Astrocyte of the spinal cord (primary cell): Measurements from ENCODE around the gene CCDC3.

Source experiments
- DNase-seq: peaks from one replicate; pipeline ENCODE4 v3.0.0; 2011; ENCODE audit warnings: low read depth, low spot score
- H3K4me3 ChIP-seq: 2 replicates; pipeline ENCODE4 v1.5.1; 2011; ENCODE audit warnings: low read depth, mild to moderate bottlenecking, low read length, moderate library complexity
- in situ Hi-C: cut with HindIII; loops from 2 replicates; pipeline ENCODE4 v1.10.0; 2017; ENCODE audit warnings: low sequenced_read_pairs
- TF ChIP-seq, protein P1 (sequence below): IDR thresholded peaks from 2 replicates; pipeline ENCODE4 v1.5.1; 2012; ENCODE audit warnings: low read depth, mild to moderate bottlenecking, low read length, inconsistent platforms

Gene CCDC3

DNA sequence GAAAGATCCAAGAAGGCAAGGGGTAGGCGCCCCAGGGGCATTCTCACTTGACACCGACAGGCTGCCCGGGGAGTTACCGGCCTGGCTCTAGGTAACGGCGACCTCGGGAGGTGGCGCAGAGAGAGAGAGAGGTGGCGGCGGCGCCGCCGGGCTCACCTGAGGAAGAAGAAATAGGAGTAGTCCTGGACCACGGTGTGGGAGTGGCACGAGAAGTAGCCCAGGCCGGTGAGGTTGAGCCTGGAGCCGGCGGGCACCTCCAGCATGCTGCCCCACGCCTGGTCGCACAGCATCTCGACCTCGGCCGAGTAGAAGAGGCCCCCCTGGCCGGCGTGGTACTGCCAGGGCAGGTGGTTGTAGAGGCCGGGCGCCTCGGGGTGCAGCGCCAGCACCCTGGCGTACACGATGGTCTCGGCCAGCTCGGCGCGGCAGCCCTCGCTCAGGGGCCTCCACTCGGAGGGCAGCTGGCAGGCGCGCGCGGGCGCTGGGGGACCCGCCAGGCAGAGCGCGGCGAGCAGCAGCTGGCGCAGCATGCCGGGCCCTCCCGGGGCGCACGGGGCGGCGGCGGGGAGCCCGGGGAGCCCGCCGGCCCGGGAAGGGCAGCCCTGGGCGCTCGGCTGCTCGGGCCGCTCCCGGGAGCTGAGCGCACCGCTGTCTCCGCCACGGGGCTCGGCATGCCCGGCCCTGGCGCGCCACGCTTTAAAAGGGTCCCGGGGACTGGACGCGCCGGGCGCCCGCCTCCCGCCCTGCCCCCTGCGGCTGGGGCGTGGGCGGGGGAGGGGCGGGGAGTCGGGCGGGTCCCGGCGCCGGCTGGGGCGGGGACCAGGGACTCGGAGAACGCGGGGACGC is at the start of gene CCDC3:
Gene CCDC3 (minus strand): TSS at position 673 of the 846 bp plus-strand sequence. CDS start 143 bp downstream, at position 530.
- no peak for DNase-seq
- TF ChIP-seq, protein P1, sequence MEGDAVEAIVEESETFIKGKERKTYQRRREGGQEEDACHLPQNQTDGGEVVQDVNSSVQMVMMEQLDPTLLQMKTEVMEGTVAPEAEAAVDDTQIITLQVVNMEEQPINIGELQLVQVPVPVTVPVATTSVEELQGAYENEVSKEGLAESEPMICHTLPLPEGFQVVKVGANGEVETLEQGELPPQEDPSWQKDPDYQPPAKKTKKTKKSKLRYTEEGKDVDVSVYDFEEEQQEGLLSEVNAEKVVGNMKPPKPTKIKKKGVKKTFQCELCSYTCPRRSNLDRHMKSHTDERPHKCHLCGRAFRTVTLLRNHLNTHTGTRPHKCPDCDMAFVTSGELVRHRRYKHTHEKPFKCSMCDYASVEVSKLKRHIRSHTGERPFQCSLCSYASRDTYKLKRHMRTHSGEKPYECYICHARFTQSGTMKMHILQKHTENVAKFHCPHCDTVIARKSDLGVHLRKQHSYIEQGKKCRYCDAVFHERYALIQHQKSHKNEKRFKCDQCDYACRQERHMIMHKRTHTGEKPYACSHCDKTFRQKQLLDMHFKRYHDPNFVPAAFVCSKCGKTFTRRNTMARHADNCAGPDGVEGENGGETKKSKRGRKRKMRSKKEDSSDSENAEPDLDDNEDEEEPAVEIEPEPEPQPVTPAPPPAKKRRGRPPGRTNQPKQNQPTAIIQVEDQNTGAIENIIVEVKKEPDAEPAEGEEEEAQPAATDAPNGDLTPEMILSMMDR = no peak
- peak within 1 kb of the TSS; percentile 25 for H3K4me3 ChIP-seq
- in situ Hi-C loops = no loop called here

GRCh38 chr10:13051126-13051694 is 49.7 kb upstream of the CCDC3 start:
- in situ Hi-C loops = no loop called here
- H3K4me3 ChIP-seq = no peak overlapping the region
- DNase-seq = no peak
- TF ChIP-seq, protein P1 = no peak

DNA sequence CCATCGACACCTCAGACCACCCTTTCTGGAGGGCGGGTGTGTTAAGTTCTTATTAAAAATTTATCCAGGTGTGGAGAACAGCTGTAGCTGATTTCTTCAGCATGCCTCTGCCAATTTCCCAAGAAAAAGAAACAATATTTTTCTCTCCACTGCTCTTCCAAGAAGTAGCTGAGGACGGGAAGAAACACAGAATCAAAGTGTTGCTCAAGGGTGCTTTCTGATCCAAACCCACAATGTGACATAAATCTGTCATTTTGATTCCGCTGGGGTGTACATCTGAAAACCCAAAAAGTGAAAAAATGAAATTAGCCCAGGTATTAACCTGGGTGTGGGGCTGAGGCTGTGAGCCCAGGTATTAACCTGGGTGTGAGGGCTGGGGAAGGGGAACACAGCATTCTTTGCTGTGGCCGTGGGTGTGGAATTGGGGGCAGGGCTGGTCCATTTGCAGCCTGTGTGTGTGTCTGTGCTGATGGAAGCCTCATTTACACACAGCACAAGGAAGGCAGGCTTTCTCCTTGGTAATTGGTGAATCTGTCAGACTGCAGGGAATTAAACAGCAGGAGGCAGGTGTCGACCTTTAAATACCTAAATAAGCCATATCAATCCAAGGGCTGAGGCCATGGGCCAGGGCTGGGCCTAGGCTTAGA is 48.4 kb upstream of the CCDC3 start:
- DNase-seq = no peak
- TF ChIP-seq, protein P1 = no peak
- no peak overlapping the region for H3K4me3 ChIP-seq
- in situ Hi-C loops = no loop called here

GRCh38 chr10:13048762-13049161 is 47.2 kb upstream of the CCDC3 start:
- DNase-seq = no peak
- H3K4me3 ChIP-seq = no peak overlapping the region
- in situ Hi-C loops = no loop called here
- TF ChIP-seq, protein P1 = no peak

DNA sequence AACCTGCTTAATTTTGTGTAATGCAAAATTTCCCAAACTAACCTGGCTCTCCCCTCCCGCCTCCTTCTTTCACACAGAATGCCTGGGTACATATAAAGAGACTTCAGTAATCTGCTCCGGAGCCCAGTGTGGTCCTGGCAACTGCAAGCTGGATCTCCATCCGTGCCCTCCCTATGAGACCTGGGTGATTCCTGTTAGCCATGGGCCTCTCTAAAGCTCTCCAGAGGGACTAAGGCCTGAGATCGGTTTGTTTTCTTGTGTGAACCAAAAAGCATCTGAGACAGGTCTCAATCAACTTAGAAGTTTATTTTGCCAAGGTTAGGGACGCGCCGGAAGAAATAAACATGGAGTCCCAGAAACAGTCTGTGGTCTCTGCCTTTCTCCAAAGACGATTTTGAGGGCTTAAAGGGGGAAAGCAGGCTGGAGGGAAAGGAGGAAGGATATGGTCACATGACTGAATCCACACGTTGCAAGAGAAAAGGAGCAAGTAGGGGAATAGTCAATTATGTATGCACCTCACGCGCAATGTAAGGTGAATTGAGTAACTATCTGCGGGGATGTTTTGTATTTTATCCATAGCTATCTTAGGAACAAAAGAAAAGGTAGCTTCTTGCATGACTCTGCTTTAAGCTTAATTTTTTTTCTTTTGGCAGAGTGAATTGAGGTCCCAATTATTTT is 46.2 kb upstream of the CCDC3 start:
- in situ Hi-C loops = no loop called here
- DNase-seq = no peak
- TF ChIP-seq, protein P1 = no peak
- H3K4me3 ChIP-seq = no peak overlapping the region

GRCh38 chr10:13046851-13047528 is 45.5 kb upstream of the CCDC3 start:
- in situ Hi-C loops = no loop called here

More at GRCh38 chr10:13046851-13047528, 45.5 kb upstream of the CCDC3 start:
- no peak for DNase-seq
- H3K4me3 ChIP-seq = no peak overlapping the region
- TF ChIP-seq, protein P1 = no peak
